Heart left ventricle (tissue), 16 donors: ENCODE measurements around the gene RPTN. TPM values are rescaled to one million over a fixed set of nuclear protein-coding genes. Genes with fewer than 3 reads are reported as not detected.

Experiments
- ATAC-seq, 4 donors: fragments of 200-7000 bp; cut with Tn5 transposase; one replicate each; pipeline ENCODE4 v1.9.1; 2020 to 2022; ENCODE audit warnings: moderate library complexity in 4 of 4, mild to moderate bottlenecking in 3 of 4, moderate number of reproducible peaks in 1 of 4
- DNase-seq, 5 donors: peaks; one replicate each; pipeline ENCODE4 v3.0.0-alpha.2; 2020
- H3K27ac ChIP-seq, 12 donors: fragments of 200-600 bp; sonication (generic) in 4 of 12; one replicate each; pipeline versions ENCODE4 v1.5.0 to v1.8.0; 2016 to 2022; ENCODE audit warnings: mild to moderate bottlenecking in 2 of 12
- H3K27me3 ChIP-seq, 9 donors: fragments of 200-600 bp; sonication (generic) in 2 of 9; one replicate each; pipeline versions ENCODE4 v1.5.1 to v1.8.0; 2016 to 2022; ENCODE audit warnings: mild to moderate bottlenecking in 3 of 9
- H3K36me3 ChIP-seq, 9 donors: fragments of 200-600 bp; sonication (generic) in 2 of 9; one replicate each; pipeline versions ENCODE4 v1.5.0 to v1.8.0; 2018 to 2022; ENCODE audit warnings: mild to moderate bottlenecking in 2 of 9
- H3K4me1 ChIP-seq, 12 donors: fragments of 200-600 bp; sonication (generic) in 4 of 12; one replicate each; pipeline versions ENCODE4 v1.5.0 to v1.8.0; 2016 to 2022; ENCODE audit warnings: mild to moderate bottlenecking in 3 of 12
- H3K4me3 ChIP-seq, 12 donors: fragments of 200-600 bp; sonication (generic) in 4 of 12; one replicate each; pipeline versions ENCODE4 v1.5.0 to v1.8.0; 2017 to 2022; ENCODE audit warnings: mild to moderate bottlenecking in 9 of 12, moderate library complexity in 4 of 12
- H3K9me3 ChIP-seq, 12 donors: fragments of 200-600 bp; sonication (generic) in 4 of 12; one replicate each; pipeline versions ENCODE4 v1.5.0 to v1.8.0; 2016 to 2022; ENCODE audit warnings: mild to moderate bottlenecking in 1 of 12
- POLR2A ChIP-seq, 2 donors: fragments of 450-650 bp; IDR thresholded peaks; one replicate each; pipeline ENCODE4 v1.6.1; 2017; ENCODE audit warnings: antibody characterized with exemption in 2 of 2, mild to moderate bottlenecking in 2 of 2, moderate library complexity in 2 of 2
- WGBS, 4 donors: extraction: QIAGEN DNeasy Blood & Tissue Kit in 2 of 4; methylation state at CpG; one replicate each; pipeline versions ENCODE4 v1.1.5 to v1.1.7; 2013 to 2018; 5-methylcytosine and 5-hydroxymethylcytosine counted together
- intact Hi-C, 10 donors: fragments of 100-400 bp; cut with DNase I; formaldehyde crosslinking; loops; one replicate each; pipeline versions ENCODE4 v1.11.1 to v1.14.2; 2022
- polyA plus RNA-seq, 2 donors: library from polyadenylated mRNA; stranded (reverse); fragments of 200-250 nt; gene quantifications; one replicate each; pipeline ENCODE4 v1.2.3, GENCODE V29; 2013
- total RNA-seq, 9 donors: library from RNA; depleted of rRNA in 2 of 9; stranded (reverse); fragments of >200 nt in 2 of 9; fragmentation: NEBNext Ultra II Directional in 3 of 9; extraction: Animal tissue kit (Norgen Biotek cat#: 25700) in 3 of 9; gene quantifications; one replicate each; pipeline versions ENCODE4 v1.1.0 to v1.2.4, GENCODE V29; 2016 to 2023
- TF ChIP-seq, protein P1 (sequence below), 12 donors: fragments of 200-600 bp; sonication (generic) in 4 of 12; IDR thresholded peaks; one replicate each; pipeline versions ENCODE4 v1.5.0 to v1.8.0; 2018 to 2022; ENCODE audit warnings: antibody characterized with exemption in 12 of 12, mild to moderate bottlenecking in 5 of 12
- donor health status: ischemic (EF 13 %, LVEDD 7.1; RV severe dilation, severe dysfunction).
- donor health status: healthy with polysubstance abuse.
- donor health status: DM: no; HTN: yes; CAD: no.
- donor health status: DM: no; HTN: no; CAD: no.
- donor health status: ischemic (EF 25% LVEDD 6.9; RV normal size, moderate dysfunction).
- donor health status: ischemic (EF 25% LVEDD 5.7; RV mildly dilated, moderate dysfunction).
- donor health status: healthy.
- donor health status: DM: yes; HTN: yes; CAD: no.
- donor health status: ischemic (EF 35%, LVEDD 5.7; RV mildly dilated, moderate dysfunction).
- donor health status: nonischemic (EF 11% LVEDD 7.7; RV severe dilation, severe dysfunction).
- donor health status: DM: yes; HTN: yes; CAD: no.
- donor health status: PGD.
- donor health status: ischemic (EF 29% LVEDD 5.4; RV normal size, mild dysfunction).
- donor health status: nonischemic (EF 23%, LVEDD 6.1; RV moderate dilation, normal function).

Gene RPTN
- total and polyA plus RNA-seq, 11 donors, result not detected

- no peaks in the 10 kb centered on the region for H3K4me1 ChIP-seq
- ATAC-seq (no peak), DNase-seq (no peak)
- peaks cover 0 to 6% (median 0%) of the 10 kb centered on the region in 9 donors for H3K27me3 ChIP-seq
- no peak for TF ChIP-seq POLR2A (IDR thresholded peaks at IDR 0.05)
- TF ChIP-seq, protein P1, sequence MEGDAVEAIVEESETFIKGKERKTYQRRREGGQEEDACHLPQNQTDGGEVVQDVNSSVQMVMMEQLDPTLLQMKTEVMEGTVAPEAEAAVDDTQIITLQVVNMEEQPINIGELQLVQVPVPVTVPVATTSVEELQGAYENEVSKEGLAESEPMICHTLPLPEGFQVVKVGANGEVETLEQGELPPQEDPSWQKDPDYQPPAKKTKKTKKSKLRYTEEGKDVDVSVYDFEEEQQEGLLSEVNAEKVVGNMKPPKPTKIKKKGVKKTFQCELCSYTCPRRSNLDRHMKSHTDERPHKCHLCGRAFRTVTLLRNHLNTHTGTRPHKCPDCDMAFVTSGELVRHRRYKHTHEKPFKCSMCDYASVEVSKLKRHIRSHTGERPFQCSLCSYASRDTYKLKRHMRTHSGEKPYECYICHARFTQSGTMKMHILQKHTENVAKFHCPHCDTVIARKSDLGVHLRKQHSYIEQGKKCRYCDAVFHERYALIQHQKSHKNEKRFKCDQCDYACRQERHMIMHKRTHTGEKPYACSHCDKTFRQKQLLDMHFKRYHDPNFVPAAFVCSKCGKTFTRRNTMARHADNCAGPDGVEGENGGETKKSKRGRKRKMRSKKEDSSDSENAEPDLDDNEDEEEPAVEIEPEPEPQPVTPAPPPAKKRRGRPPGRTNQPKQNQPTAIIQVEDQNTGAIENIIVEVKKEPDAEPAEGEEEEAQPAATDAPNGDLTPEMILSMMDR (IDR thresholded peaks at IDR 0.05), result no peak
- no peak overlapping the region for H3K27ac ChIP-seq
- no peak overlapping the region for H3K4me3 ChIP-seq
- WGBS, 4 donors, result 31 to 56% (median 46%) methylated on average over 2 of the region's 2 CpGs
- H3K9me3 ChIP-seq, result no peaks in the 10 kb centered on the region
- intact Hi-C loops, result loop anchor here in 3 of 10 donors (5.0 to 10.0 kb wide), 3 partner anchors 36 to 248 kb away; no protein-coding TSS in a partner anchor
- H3K36me3 ChIP-seq, result no peaks in the 10 kb centered on the region
Measured at GRCh38 chr1:152182944-152183361, 23.9 kb upstream of the RPTN start.

GRCh38 chr1:152182431-152182830, 23.4 kb upstream of the RPTN start:
- Histone ChIP-seq H3K36me3 (no peaks in the 10 kb centered on the region), H3K4me1 (no peaks in the 10 kb centered on the region), H3K27ac (no peak overlapping the region), H3K9me3 (no peaks in the 10 kb centered on the region), H3K27me3 (peaks cover 0 to 8% (median 0%) of the 10 kb centered on the region in 9 donors), H3K4me3 (no peak overlapping the region)
- DNase-seq (no peak), ATAC-seq (no peak)
- intact Hi-C loops, result loop anchor here in 3 of 10 donors (5.0 to 10.0 kb wide), 3 partner anchors 35 to 248 kb away; no protein-coding TSS in a partner anchor
- TF ChIP-seq, protein P1 (IDR thresholded peaks at IDR 0.05), result peak in 10 of 12 donors; percentile 15 to 47 (median 38)
- no peak for TF ChIP-seq POLR2A (IDR thresholded peaks at IDR 0.05)
- 70 to 77% (median 72%) methylated on average over 2 of the region's 2 CpGs for WGBS, 4 donors

- TF ChIP-seq POLR2A (IDR thresholded peaks at IDR 0.05), result no peak
- TF ChIP-seq, protein P1 (IDR thresholded peaks at IDR 0.05), result no peak
- ATAC-seq (peak in 2 of 4 donors; percentile 28 to 50), DNase-seq (no peak)
- Histone ChIP-seq H3K27me3 (peaks cover 0 to 8% (median 0%) of the 10 kb centered on the region in 9 donors), H3K4me3 (no peak overlapping the region), H3K4me1 (no peaks in the 10 kb centered on the region), H3K9me3 (no peaks in the 10 kb centered on the region), H3K27ac (no peak overlapping the region), H3K36me3 (no peaks in the 10 kb centered on the region)
- intact Hi-C loops, result no loop called here
- WGBS, 4 donors, result 77 to 83% (median 80%) methylated on average over 1 of the region's 1 CpG
Measured at GRCh38 chr1:152179566-152179965, 20.5 kb upstream of the RPTN start.

- no peaks in the 10 kb centered on the region for H3K36me3 ChIP-seq
- intact Hi-C loops, result no loop called here
- 68 to 73% (median 72%) methylated on average over 5 of the region's 5 CpGs for WGBS, 4 donors
- H3K4me3 ChIP-seq, result no peak overlapping the region
- ATAC-seq, result no peak
- peaks cover 0 to 60% (median 3%) of the 10 kb centered on the region in 12 donors for H3K4me1 ChIP-seq
- peak overlapping the region in 1 of 12 donors; percentile 71 for H3K27ac ChIP-seq
- DNase-seq, result no peak
- no peaks in the 10 kb centered on the region for H3K27me3 ChIP-seq
- H3K9me3 ChIP-seq, result no peaks in the 10 kb centered on the region
- TF ChIP-seq POLR2A (IDR thresholded peaks at IDR 0.05), result no peak
- TF ChIP-seq, protein P1 (IDR thresholded peaks at IDR 0.05), result no peak
Measured at GRCh38 chr1:152170287-152170905, 11.4 kb upstream of the RPTN start.
